ENCODE measurements around the gene NACC2.

- TF ChIP-seq EZH2 (IDR thresholded peaks at IDR 0.05; ENCODE audit: low read depth, unreplicated experiment) (no peak), CTCF (conservative IDR thresholded peaks at IDR 0.05; ENCODE audit: low read depth in 2 of 2) (no peak), ETS1 (IDR thresholded peaks at IDR 0.05) (no peak), EZH2phosphoT487 (IDR thresholded peaks at IDR 0.05; ENCODE audit: unreplicated experiment) (no peak), POLR2AphosphoS5 (IDR thresholded peaks at IDR 0.05; ENCODE audit: low read depth) (no peak), REST (IDR thresholded peaks at IDR 0.05; ENCODE audit: unreplicated experiment) (no peak), JUNB (IDR thresholded peaks at IDR 0.05; ENCODE audit: unreplicated experiment) (no peak)
These were observed 137.7 kb downstream of the NACC2 start for GRCh38 chr9:135957431-135957830.
